ENCODE data around the gene ZNF417. TPM values are rescaled to one million over a fixed set of nuclear protein-coding genes. Genes with fewer than 3 reads are reported as not detected.

ZNF417 gene
- total and polyA plus RNA-seq, 2 donors (not counting 1 experiment from before 2014, with no cell fraction given) = 8.9 to 52.6 TPM

- Histone ChIP-seq H3K4me2 (replicated peaks; ENCODE audit: low read depth, low read length, poor library complexity, severe bottlenecking) (no peak overlapping the region), H3K9me3 (ENCODE audit: control extremely low read depth in 1 of 3, control insufficient read depth in 2 of 3, insufficient read depth in 1 of 3, low read length in 2 of 3) (peaks cover 4 to 75% (median 31%) of the 10 kb centered on the region in 3 donors), H2AFZ (ENCODE audit: insufficient read depth, low read depth, low read length, poor library complexity, severe bottlenecking) (no peak overlapping the region), H3K79me2 (ENCODE audit: control insufficient read depth, insufficient read depth, low read length) (no peaks in the 10 kb centered on the region), H3K27me3 (replicated peaks in 1 of 4; ENCODE audit: control extremely low read depth in 1 of 4, control insufficient read depth in 3 of 4, insufficient read depth in 4 of 4, low read length in 3 of 4) (no peaks in the 10 kb centered on the region), H4K20me1 (ENCODE audit: control insufficient read depth, insufficient read depth, low read length, poor library complexity, severe bottlenecking) (no peaks in the 10 kb centered on the region), H3K4me3 (ENCODE audit: control extremely low read depth in 1 of 5, extremely low read depth in 1 of 5, insufficient read depth in 1 of 5, low read depth in 2 of 5, low read length in 4 of 5) (no peak overlapping the region), H3K27ac (ENCODE audit: low read length in 2 of 2) (no peak overlapping the region), H3K36me3 (replicated peaks in 1 of 2; ENCODE audit: control extremely low read depth in 1 of 2, control insufficient read depth in 1 of 2, extremely low read depth in 1 of 2, insufficient read depth in 2 of 2, low read length in 1 of 2) (no peaks in the 10 kb centered on the region), H3K4me1 (ENCODE audit: control insufficient read depth in 2 of 2, insufficient read depth in 2 of 2, low read length in 2 of 2) (no peaks in the 10 kb centered on the region), H3K9ac (ENCODE audit: low read length) (no peak overlapping the region)
- H3K27me3 Mint-ChIP-seq = no peaks in the 10 kb centered on the region
- H3K9me3 Mint-ChIP-seq (ENCODE audit: insufficient read depth) = peaks cover 3% of the 10 kb centered on the region
- ChIA-PET POLR2A (no interaction called here), CTCF (no interaction called here)
- no peaks in the 10 kb centered on the region for H3K4me1 Mint-ChIP-seq
- no peak overlapping the region for H3K4me3 Mint-ChIP-seq
- intact Hi-C loops (cut with micrococcal nuclease) = no loop called here
- DNase-seq (no peak), ATAC-seq (ENCODE audit: low read depth) (no peak)
- TF ChIP-seq, protein P1, sequence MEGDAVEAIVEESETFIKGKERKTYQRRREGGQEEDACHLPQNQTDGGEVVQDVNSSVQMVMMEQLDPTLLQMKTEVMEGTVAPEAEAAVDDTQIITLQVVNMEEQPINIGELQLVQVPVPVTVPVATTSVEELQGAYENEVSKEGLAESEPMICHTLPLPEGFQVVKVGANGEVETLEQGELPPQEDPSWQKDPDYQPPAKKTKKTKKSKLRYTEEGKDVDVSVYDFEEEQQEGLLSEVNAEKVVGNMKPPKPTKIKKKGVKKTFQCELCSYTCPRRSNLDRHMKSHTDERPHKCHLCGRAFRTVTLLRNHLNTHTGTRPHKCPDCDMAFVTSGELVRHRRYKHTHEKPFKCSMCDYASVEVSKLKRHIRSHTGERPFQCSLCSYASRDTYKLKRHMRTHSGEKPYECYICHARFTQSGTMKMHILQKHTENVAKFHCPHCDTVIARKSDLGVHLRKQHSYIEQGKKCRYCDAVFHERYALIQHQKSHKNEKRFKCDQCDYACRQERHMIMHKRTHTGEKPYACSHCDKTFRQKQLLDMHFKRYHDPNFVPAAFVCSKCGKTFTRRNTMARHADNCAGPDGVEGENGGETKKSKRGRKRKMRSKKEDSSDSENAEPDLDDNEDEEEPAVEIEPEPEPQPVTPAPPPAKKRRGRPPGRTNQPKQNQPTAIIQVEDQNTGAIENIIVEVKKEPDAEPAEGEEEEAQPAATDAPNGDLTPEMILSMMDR (IDR thresholded peaks at IDR 0.05) = no peak
- H3K27ac Mint-ChIP-seq = no peak overlapping the region
- WGBS (ENCODE audit: insufficient coverage) = no CpG with 5 or more reads among the region's 1 CpG
Observed at GRCh38 chr19:57961785-57962184, 45.4 kb upstream of the ZNF417 start.

GRCh38 chr19:57954996-57955395 is 38.6 kb upstream of the ZNF417 start:
- H3K4me2 ChIP-seq (replicated peaks; ENCODE audit: low read depth, low read length, poor library complexity, severe bottlenecking) = no peak overlapping the region
- Mint-ChIP-seq H3K4me3 (no peak overlapping the region), H3K27ac (no peak overlapping the region), H3K9me3 (ENCODE audit: insufficient read depth) (peaks cover 11% of the 10 kb centered on the region), H3K4me1 (no peaks in the 10 kb centered on the region), H3K27me3 (peaks cover 9% of the 10 kb centered on the region)
- H3K36me3 ChIP-seq (replicated peaks in 1 of 2; ENCODE audit: control extremely low read depth in 1 of 2, control insufficient read depth in 1 of 2, extremely low read depth in 1 of 2, insufficient read depth in 2 of 2, low read length in 1 of 2) = no peaks in the 10 kb centered on the region
- CTCF ChIA-PET = no interaction called here
- H3K9ac ChIP-seq (ENCODE audit: low read length) = no peak overlapping the region
- no peak overlapping the region for H3K4me3 ChIP-seq (ENCODE audit: control extremely low read depth in 1 of 5, extremely low read depth in 1 of 5, insufficient read depth in 1 of 5, low read depth in 2 of 5, low read length in 4 of 5)
- H3K27ac ChIP-seq (ENCODE audit: low read length in 2 of 2) = no peak overlapping the region
- DNase-seq (no peak), ATAC-seq (ENCODE audit: low read depth) (no peak)
- intact Hi-C loops (cut with micrococcal nuclease) = no loop called here
- H3K79me2 ChIP-seq (ENCODE audit: control insufficient read depth, insufficient read depth, low read length) = no peaks in the 10 kb centered on the region
- POLR2A ChIA-PET = no interaction called here
- H3K4me1 ChIP-seq (ENCODE audit: control insufficient read depth in 2 of 2, insufficient read depth in 2 of 2, low read length in 2 of 2) = no peaks in the 10 kb centered on the region
- H3K9me3 ChIP-seq (ENCODE audit: control extremely low read depth in 1 of 3, control insufficient read depth in 2 of 3, insufficient read depth in 1 of 3, low read length in 2 of 3) = peaks cover 0 to 67% (median 8%) of the 10 kb centered on the region in 3 donors
- H4K20me1 ChIP-seq (ENCODE audit: control insufficient read depth, insufficient read depth, low read length, poor library complexity, severe bottlenecking) = no peaks in the 10 kb centered on the region
- 97% methylated on average over 3 of the region's 4 CpGs for WGBS (ENCODE audit: insufficient coverage)
- H2AFZ ChIP-seq (ENCODE audit: insufficient read depth, low read depth, low read length, poor library complexity, severe bottlenecking) = no peak overlapping the region
- TF ChIP-seq, protein P1 (IDR thresholded peaks at IDR 0.05) = no peak
- no peak for TF ChIP-seq EZH2 (IDR thresholded peaks at IDR 0.05; ENCODE audit: borderline replicate concordance, insufficient read depth, low read depth, low read length, poor library complexity, severe bottlenecking)
- H3K27me3 ChIP-seq (replicated peaks in 1 of 4; ENCODE audit: control extremely low read depth in 1 of 4, control insufficient read depth in 3 of 4, insufficient read depth in 4 of 4, low read length in 3 of 4) = peaks cover 0 to 5% (median 0%) of the 10 kb centered on the region in 4 experiments
